ENCODE measurements around the gene NTRK3. TPM values are rescaled to one million over a fixed set of nuclear protein-coding genes. Genes with fewer than 3 reads are reported as not detected.

The NTRK3 gene
- total RNA-seq, 2 donors from 2014 or later: 0.66 to 5.2 TPM

- Histone ChIP-seq H3K4me3 (no peak overlapping the region), H3K27me3 (no peaks in the 10 kb centered on the region), H3K9me3 (no peaks in the 10 kb centered on the region), H3K4me1 (no peaks in the 10 kb centered on the region), H3K27ac (no peak overlapping the region), H3K36me3 (replicated peaks in 1 of 2; ENCODE audit: insufficient read depth in 1 of 2, low read depth in 2 of 2) (no peaks in the 10 kb centered on the region)
- TF ChIP-seq POLR2A (IDR thresholded peaks at IDR 0.05): no peak
- TF ChIP-seq CTCF (IDR thresholded peaks at IDR 0.05): no peak
- WGBS, 2 donors: 46 to 52% methylated on average over 3 of the region's 3 CpGs
- ATAC-seq (no peak), DNase-seq (no peak)
- intact Hi-C loops (cut with DNase I): no loop called here
Measured at GRCh38 chr15:88020806-88021205, 235.7 kb downstream of the NTRK3 start.

- no peaks in the 10 kb centered on the region for H3K36me3 ChIP-seq (replicated peaks in 1 of 2; ENCODE audit: insufficient read depth in 1 of 2, low read depth in 2 of 2)
- WGBS, 2 donors: 34 to 54% methylated on average over 2 of the region's 2 CpGs
Measured at GRCh38 chr15:88019656-88020055, 236.9 kb downstream of the NTRK3 start.

GRCh38 chr15:88018869-88019641 is 237.5 kb downstream of the NTRK3 start:
- Histone ChIP-seq H3K36me3 (replicated peaks in 1 of 2; ENCODE audit: insufficient read depth in 1 of 2, low read depth in 2 of 2) (no peaks in the 10 kb centered on the region), H3K4me1 (no peaks in the 10 kb centered on the region), H3K9me3 (no peaks in the 10 kb centered on the region), H3K27ac (no peak overlapping the region), H3K4me3 (no peak overlapping the region), H3K27me3 (no peaks in the 10 kb centered on the region)
- WGBS, 2 donors: 71 to 82% methylated on average over 1 of the region's 1 CpG
- ATAC-seq (no peak), DNase-seq (no peak)
- no peak for TF ChIP-seq CTCF (IDR thresholded peaks at IDR 0.05)
- TF ChIP-seq POLR2A (IDR thresholded peaks at IDR 0.05): no peak
- intact Hi-C loops (cut with DNase I): no loop called here

More at GRCh38 chr15:88019656-88020055, 236.9 kb downstream of the NTRK3 start:
- no peak for DNase-seq
- no peaks in the 10 kb centered on the region for H3K27me3 ChIP-seq
- intact Hi-C loops (cut with DNase I): no loop called here
- H3K4me1 ChIP-seq: no peaks in the 10 kb centered on the region
- H3K27ac ChIP-seq: no peak overlapping the region
- no peak overlapping the region for H3K4me3 ChIP-seq
- no peaks in the 10 kb centered on the region for H3K9me3 ChIP-seq
- TF ChIP-seq CTCF (IDR thresholded peaks at IDR 0.05) (no peak), POLR2A (IDR thresholded peaks at IDR 0.05) (no peak)
- ATAC-seq: no peak

GRCh38 chr15:88017753-88018152 is 238.8 kb downstream of the NTRK3 start:
- no peak for TF ChIP-seq CTCF (IDR thresholded peaks at IDR 0.05)
- no peak for TF ChIP-seq POLR2A (IDR thresholded peaks at IDR 0.05)
- intact Hi-C loops (cut with DNase I): no loop called here
- no peak overlapping the region for H3K27ac ChIP-seq
- ATAC-seq (no peak), DNase-seq (no peak)
- H3K9me3 ChIP-seq: no peaks in the 10 kb centered on the region
- H3K27me3 ChIP-seq: no peaks in the 10 kb centered on the region
- H3K4me3 ChIP-seq: no peak overlapping the region
- no peaks in the 10 kb centered on the region for H3K4me1 ChIP-seq
- 72 to 80% methylated on average over 4 of the region's 4 CpGs for WGBS, 2 donors
- no peaks in the 10 kb centered on the region for H3K36me3 ChIP-seq (replicated peaks in 1 of 2; ENCODE audit: insufficient read depth in 1 of 2, low read depth in 2 of 2)

GRCh38 chr15:88016406-88016805 is 240.1 kb downstream of the NTRK3 start:
- TF ChIP-seq CTCF (IDR thresholded peaks at IDR 0.05) (no peak), POLR2A (IDR thresholded peaks at IDR 0.05) (no peak)
- 42 to 46% methylated on average over 3 of the region's 3 CpGs for WGBS, 2 donors
- ATAC-seq (no peak), DNase-seq (no peak)
- no peaks in the 10 kb centered on the region for H3K4me1 ChIP-seq
- intact Hi-C loops (cut with DNase I): no loop called here
- H3K36me3 ChIP-seq (replicated peaks in 1 of 2; ENCODE audit: insufficient read depth in 1 of 2, low read depth in 2 of 2): no peaks in the 10 kb centered on the region
- H3K4me3 ChIP-seq: no peak overlapping the region
- H3K9me3 ChIP-seq: no peaks in the 10 kb centered on the region
- no peaks in the 10 kb centered on the region for H3K27me3 ChIP-seq
- H3K27ac ChIP-seq: no peak overlapping the region
